ENCODE results near the gene TUBA4A. TPM values are rescaled to one million over a fixed set of nuclear protein-coding genes. Genes with fewer than 3 reads are reported as not detected.
A peak's percentile ranks its signal among the peaks of the same experiment; 100 is the strongest.

Gene TUBA4A
- total RNA-seq, 1 donor from 2014 or later = 7.9 TPM

GRCh38 chr2:219282943-219283581 lies 29.3 kb upstream of the TUBA4A start:
- H3K9me3 Mint-ChIP-seq (ENCODE audit: unreplicated experiment) = no peaks in the 10 kb centered on the region
- H3K4me3 Mint-ChIP-seq (ENCODE audit: unreplicated experiment) = no peak overlapping the region
- peaks cover 35% of the 10 kb centered on the region for H3K4me1 Mint-ChIP-seq (ENCODE audit: unreplicated experiment)
- no peak overlapping the region for H3K27ac Mint-ChIP-seq (ENCODE audit: unreplicated experiment)
- TF ChIP-seq CTCF (IDR thresholded peaks at IDR 0.05) = no peak
- no peaks in the 10 kb centered on the region for H3K27me3 Mint-ChIP-seq (ENCODE audit: unreplicated experiment)
- DNase-seq (ENCODE audit: extremely low spot score, unreplicated experiment) = no peak
- peaks cover 8% of the 10 kb centered on the region for H3K36me3 Mint-ChIP-seq (ENCODE audit: unreplicated experiment)

GRCh38 chr2:219282375-219282774 lies 28.7 kb upstream of the TUBA4A start:
- H3K4me3 Mint-ChIP-seq (ENCODE audit: unreplicated experiment) = no peak overlapping the region
- no peak overlapping the region for H3K27ac Mint-ChIP-seq (ENCODE audit: unreplicated experiment)
- H3K27me3 Mint-ChIP-seq (ENCODE audit: unreplicated experiment) = no peaks in the 10 kb centered on the region
- H3K9me3 Mint-ChIP-seq (ENCODE audit: unreplicated experiment) = no peaks in the 10 kb centered on the region
- peaks cover 40% of the 10 kb centered on the region for H3K4me1 Mint-ChIP-seq (ENCODE audit: unreplicated experiment)
- peaks cover 8% of the 10 kb centered on the region for H3K36me3 Mint-ChIP-seq (ENCODE audit: unreplicated experiment)
- no peak for DNase-seq (ENCODE audit: extremely low spot score, unreplicated experiment)
- TF ChIP-seq CTCF (IDR thresholded peaks at IDR 0.05) = no peak

DNA sequence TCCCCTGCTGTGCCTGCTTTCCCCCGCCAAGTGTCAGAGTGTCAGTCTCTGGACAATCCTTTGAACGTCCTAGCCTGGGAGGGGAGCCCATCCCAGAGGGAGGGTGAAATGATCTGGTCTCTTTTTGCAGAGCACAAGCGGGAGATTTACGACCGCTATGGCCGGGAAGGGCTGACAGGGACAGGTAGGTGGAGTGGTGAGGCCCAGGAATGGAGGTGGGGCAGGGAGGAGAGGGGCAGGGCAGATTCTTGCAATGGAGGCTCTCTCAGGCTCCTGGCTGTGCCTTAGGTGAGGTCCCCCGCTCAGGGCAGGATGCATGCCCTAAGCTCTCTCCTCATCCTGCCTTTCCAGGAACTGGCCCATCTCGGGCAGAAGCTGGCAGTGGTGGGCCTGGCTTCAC lies 27.9 kb upstream of the TUBA4A start:
- Mint-ChIP-seq H3K27me3 (ENCODE audit: unreplicated experiment) (no peaks in the 10 kb centered on the region), H3K4me3 (ENCODE audit: unreplicated experiment) (no peak overlapping the region), H3K36me3 (ENCODE audit: unreplicated experiment) (peaks cover 8% of the 10 kb centered on the region), H3K9me3 (ENCODE audit: unreplicated experiment) (no peaks in the 10 kb centered on the region), H3K27ac (ENCODE audit: unreplicated experiment) (no peak overlapping the region), H3K4me1 (ENCODE audit: unreplicated experiment) (peaks cover 36% of the 10 kb centered on the region)
- no peak for TF ChIP-seq CTCF (IDR thresholded peaks at IDR 0.05)
- DNase-seq (ENCODE audit: extremely low spot score, unreplicated experiment) = no peak

- no peaks in the 10 kb centered on the region for H3K27me3 Mint-ChIP-seq (ENCODE audit: unreplicated experiment)
- TF ChIP-seq CTCF (IDR thresholded peaks at IDR 0.05) = no peak
- DNase-seq (ENCODE audit: extremely low spot score, unreplicated experiment) = no peak
- H3K9me3 Mint-ChIP-seq (ENCODE audit: unreplicated experiment) = no peaks in the 10 kb centered on the region
- peaks cover 8% of the 10 kb centered on the region for H3K36me3 Mint-ChIP-seq (ENCODE audit: unreplicated experiment)
- no peak overlapping the region for H3K27ac Mint-ChIP-seq (ENCODE audit: unreplicated experiment)
- peak overlapping the region; percentile 84 for H3K4me3 Mint-ChIP-seq (ENCODE audit: unreplicated experiment)
- peaks cover 30% of the 10 kb centered on the region for H3K4me1 Mint-ChIP-seq (ENCODE audit: unreplicated experiment)
These were observed 26.9 kb upstream of the TUBA4A start for GRCh38 chr2:219280651-219281050.

DNA sequence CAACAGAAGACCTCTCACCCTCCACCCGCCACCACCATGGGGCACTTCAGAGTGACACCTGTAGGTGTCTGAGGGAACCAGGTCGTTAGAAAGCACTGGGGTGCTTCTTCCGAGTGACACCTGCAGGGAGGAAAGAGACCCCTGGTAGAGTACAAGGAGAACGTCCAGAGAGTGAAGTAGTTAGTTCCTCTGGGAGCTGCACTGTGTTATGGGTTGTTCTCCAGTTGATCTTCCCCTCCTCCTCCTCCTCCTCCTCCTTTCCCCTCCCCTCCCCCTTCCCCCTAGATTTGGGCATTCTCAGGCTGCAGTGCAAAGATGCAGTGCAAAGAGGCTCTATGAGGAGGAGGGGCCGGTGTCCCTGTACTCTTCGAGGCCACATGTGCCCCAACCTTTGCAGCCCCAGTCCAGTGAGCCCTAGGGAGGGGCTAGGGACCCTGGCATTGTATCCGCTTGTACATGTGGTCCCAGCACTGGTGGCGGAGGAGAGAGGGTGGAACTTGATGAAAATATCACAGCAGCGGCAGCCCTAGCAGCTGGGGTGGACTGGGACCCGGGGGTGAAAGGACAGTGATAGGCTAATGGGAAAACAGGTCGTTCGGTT lies 26.3 kb upstream of the TUBA4A start:
- TF ChIP-seq CTCF (IDR thresholded peaks at IDR 0.05) = no peak
- Mint-ChIP-seq H3K4me1 (ENCODE audit: unreplicated experiment) (peaks cover 26% of the 10 kb centered on the region), H3K27me3 (ENCODE audit: unreplicated experiment) (no peaks in the 10 kb centered on the region), H3K4me3 (ENCODE audit: unreplicated experiment) (peak overlapping the region; percentile 84), H3K9me3 (ENCODE audit: unreplicated experiment) (no peaks in the 10 kb centered on the region), H3K27ac (ENCODE audit: unreplicated experiment) (peak overlapping the region; percentile 94), H3K36me3 (ENCODE audit: unreplicated experiment) (peaks cover 6% of the 10 kb centered on the region)
- DNase-seq (ENCODE audit: extremely low spot score, unreplicated experiment) = no peak

All from osteocyte (in vitro differentiated cells).